HL-60 (cell line): ENCODE data around the gene PHLDB2.

Source experiments
- DNase-seq, 2 experiments: peaks; one replicate each; pipeline ENCODE4 v3.0.0-alpha.2; 2010 to 2020; ENCODE audit warnings: low read depth in 1 of 2, low spot score in 1 of 2
- H3K27ac ChIP-seq: fragments of 250-450 bp; sonication (Bioruptor Pico); replicated peaks from 2 replicates; pipeline ENCODE4 v1.5.1; 2020; ENCODE audit warnings: mild to moderate bottlenecking, moderate library complexity
- H3K27me3 ChIP-seq: fragments of 250-450 bp; sonication (Bioruptor Pico); 2 replicates; pipeline ENCODE4 v1.5.1; 2021; ENCODE audit warnings: mild to moderate bottlenecking, moderate library complexity; ENCODE audit not compliant: insufficient read depth, poor library complexity, severe bottlenecking
- H3K4me3 ChIP-seq: replicated peaks from 2 replicates; pipeline ENCODE4 v1.5.1; 2011; ENCODE audit warnings: mild to moderate bottlenecking, control low read depth, low read length; ENCODE audit not compliant: insufficient read depth
- CTCF ChIP-seq: IDR thresholded peaks from one replicate; pipeline ENCODE4 v1.5.1; 2011; ENCODE audit warnings: low read length, control low read depth, inconsistent platforms; ENCODE audit not compliant: insufficient read depth
- GABPA ChIP-seq: IDR thresholded peaks from 2 replicates; pipeline ENCODE4 v1.6.1; 2012; ENCODE audit warnings: low read depth
- POLR2AphosphoS5 ChIP-seq: IDR thresholded peaks from 2 replicates; pipeline ENCODE4 v1.6.1; 2012; ENCODE audit warnings: low read depth
- REST ChIP-seq: IDR thresholded peaks from 2 replicates; pipeline ENCODE4 v1.6.1; 2012; ENCODE audit warnings: low read depth; ENCODE audit not compliant: insufficient replicate concordance
- SPI1 ChIP-seq: IDR thresholded peaks from 2 replicates; pipeline ENCODE4 v1.6.1; 2012; ENCODE audit warnings: low read depth, mild to moderate bottlenecking, borderline replicate concordance

The PHLDB2 gene

GRCh38 chr3:111944372-111944771 lies 85.3 kb downstream of the PHLDB2 start:
- Histone ChIP-seq H3K27me3 (no peaks in the 10 kb centered on the region), H3K27ac (no peak overlapping the region), H3K4me3 (no peak overlapping the region)
- no peak for DNase-seq
- TF ChIP-seq GABPA (no peak), REST (no peak), SPI1 (no peak), POLR2AphosphoS5 (no peak), CTCF (no peak)

- DNase-seq = no peak
- H3K4me3 ChIP-seq = no peak overlapping the region
- H3K27ac ChIP-seq = no peak overlapping the region
- peaks cover 2% of the 10 kb centered on the region for H3K27me3 ChIP-seq
- no peak for TF ChIP-seq GABPA
- TF ChIP-seq POLR2AphosphoS5 = no peak
- no peak for TF ChIP-seq CTCF
- no peak for TF ChIP-seq SPI1
- no peak for TF ChIP-seq REST
Measured at GRCh38 chr3:111947231-111947630, 88.2 kb downstream of the PHLDB2 start.

GRCh38 chr3:111948786-111949185 lies 89.7 kb downstream of the PHLDB2 start:
- H3K4me3 ChIP-seq = no peak overlapping the region
- peaks cover 2% of the 10 kb centered on the region for H3K27me3 ChIP-seq
- no peak for TF ChIP-seq REST
- TF ChIP-seq POLR2AphosphoS5 = no peak
- H3K27ac ChIP-seq = no peak overlapping the region
- no peak for DNase-seq

- no peak for TF ChIP-seq SPI1
- no peak for DNase-seq
- H3K4me3 ChIP-seq = no peak overlapping the region
- H3K27me3 ChIP-seq = peaks cover 2% of the 10 kb centered on the region
- no peak overlapping the region for H3K27ac ChIP-seq
Measured at GRCh38 chr3:111949712-111950111, 90.6 kb downstream of the PHLDB2 start.
